Gastroesophageal sphincter (tissue), 3 donors: ENCODE results near the gene NBPF1.

Experiments
- CTCF ChIP-seq, 4 experiments: fragments of 200-600 bp in 2 of 4; fragments of 450-650 bp in 2 of 4; sonication (generic) in 1 of 4; IDR thresholded peaks; one replicate each; pipeline ENCODE4 v1.5.1; 2017 to 2019; ENCODE audit warnings: antibody characterized with exemption in 4 of 4, mild to moderate bottlenecking in 2 of 4, moderate library complexity in 2 of 4
- EP300 ChIP-seq: sonication (generic); formaldehyde crosslinking; IDR thresholded peaks from one replicate; pipeline ENCODE4 v1.6.1; 2017; ENCODE audit warnings: antibody characterized with exemption, mild to moderate bottlenecking
- POLR2A ChIP-seq, 2 donors: fragments of 450-650 bp; IDR thresholded peaks; one replicate each; pipeline ENCODE4 v1.6.1; 2017; ENCODE audit warnings: antibody characterized with exemption in 2 of 2, mild to moderate bottlenecking in 2 of 2, moderate library complexity in 1 of 2
- POLR2AphosphoS5 ChIP-seq: sonication (generic); formaldehyde crosslinking; IDR thresholded peaks from one replicate; pipeline ENCODE4 v1.6.1; 2017; ENCODE audit warnings: antibody characterized with exemption

- TF ChIP-seq POLR2A (IDR thresholded peaks at IDR 0.05) (no peak), CTCF (IDR thresholded peaks at IDR 0.05) (peak in 1 of 4 experiments; percentile 40), POLR2AphosphoS5 (no peak), EP300 (no peak)
Measured at GRCh38 chr1:16621300-16621658, 7.9 kb upstream of the NBPF1 start.
